ENCODE data around the gene LBHD1. TPM values are rescaled to one million over a fixed set of nuclear protein-coding genes. Genes with fewer than 3 reads are reported as not detected.

The LBHD1 gene
- total and polyA plus RNA-seq, 2 donors (not counting 3 experiments of a cell fraction or from before 2014, with no cell fraction given): 3.8 to 7.5 TPM

GRCh38 chr11:62715150-62716130 lies 43.4 kb upstream of the LBHD1 start:
- dilution Hi-C loops (cut with MboI; ENCODE audit: extremely low pct_ligation_motif_present, low sequenced_read_pairs): no loop called here
- no peaks in the 10 kb centered on the region for H3K9me3 ChIP-seq (replicated peaks; ENCODE audit: control insufficient read depth, insufficient read depth, low read length)
- no peaks in the 10 kb centered on the region for H3K9me1 ChIP-seq (replicated peaks; ENCODE audit: control insufficient read depth, extremely low read depth, insufficient read depth, low read length)
- no peak overlapping the region for H2AFZ ChIP-seq (ENCODE audit: low read depth, low read length)
- peaks cover 42 to 49% of the 10 kb centered on the region in 2 experiments for H3K36me3 ChIP-seq (ENCODE audit: control insufficient read depth in 2 of 2, extremely low read depth in 1 of 2, insufficient read depth in 2 of 2, low read length in 2 of 2)
- no peaks in the 10 kb centered on the region for H3K27me3 ChIP-seq (ENCODE audit: control insufficient read depth in 2 of 2, insufficient read depth in 2 of 2, low read length in 2 of 2)
- ChIA-PET CTCF (no interaction called here), POLR2A (no interaction called here)
- H3K27ac ChIP-seq (ENCODE audit: insufficient read depth, low read depth, low read length): no peak overlapping the region
- no peak overlapping the region for H3K9ac ChIP-seq (replicated peaks; ENCODE audit: extremely low read depth, insufficient read depth, low read length)
- DNase-seq (ENCODE audit: low read depth, low spot score): no peak
- H3K4me2 ChIP-seq (ENCODE audit: insufficient read depth, low read length): no peak overlapping the region
- BruUV-seq (replicated peaks): no TSS peak
- H3K79me2 ChIP-seq (ENCODE audit: control insufficient read depth, insufficient read depth, low read length): peaks cover 30% of the 10 kb centered on the region
- H3K4me1 ChIP-seq (ENCODE audit: control insufficient read depth, extremely low read depth, insufficient read depth, low read length): no peaks in the 10 kb centered on the region
- no peak for TF ChIP-seq POLR2AphosphoS5 (IDR thresholded peaks at IDR 0.05; ENCODE audit: insufficient read depth, low read depth, low read length)
- TF ChIP-seq FOS (IDR thresholded peaks at IDR 0.05; ENCODE audit: borderline replicate concordance, insufficient read depth, low read length): no peak
- no peak for TF ChIP-seq EZH2 (IDR thresholded peaks at IDR 0.05; ENCODE audit: borderline replicate concordance, low read depth, low read length, severe bottlenecking)
- TF ChIP-seq CTCF (IDR thresholded peaks at IDR 0.05; ENCODE audit: extremely low read depth in 1 of 2, insufficient read depth in 1 of 2, low read depth in 1 of 2, low read length in 2 of 2): no peak
- TF ChIP-seq GATA2 (IDR thresholded peaks at IDR 0.05; ENCODE audit: insufficient read depth, insufficient read length, low read depth, low read length): no peak
- no peak for TF ChIP-seq POLR2A (IDR thresholded peaks at IDR 0.05; ENCODE audit: low read depth, low read length)
- no peak for TF ChIP-seq MYC (IDR thresholded peaks at IDR 0.05; ENCODE audit: low read depth, low read length)
- TF ChIP-seq JUN (IDR thresholded peaks at IDR 0.05; ENCODE audit: borderline replicate concordance, insufficient read depth, insufficient read length, low read depth): no peak
- TF ChIP-seq MAX (IDR thresholded peaks at IDR 0.05; ENCODE audit: insufficient read depth, insufficient read length): no peak
- intact Hi-C loops (cut with micrococcal nuclease): no loop called here
- no peak for FAIRE-seq
- H3K4me3 ChIP-seq (replicated peaks in 1 of 3; ENCODE audit: insufficient read depth in 1 of 3, low read depth in 1 of 3, low read length in 3 of 3): no peak overlapping the region
- H4K20me1 ChIP-seq (replicated peaks; ENCODE audit: control insufficient read depth, extremely low read depth, insufficient read depth, low read length): no peaks in the 10 kb centered on the region
